Measurements from ENCODE around the gene ATP9A. TPM values are rescaled to one million over a fixed set of nuclear protein-coding genes. Genes with fewer than 3 reads are reported as not detected.

ATP9A gene
- total RNA-seq, 4 donors from 2014 or later = 15.1 to 50.8 (median 30.0) TPM

- TF ChIP-seq POLR2A (IDR thresholded peaks at IDR 0.05) (no peak), CTCF (IDR thresholded peaks at IDR 0.05) (no peak)
- Histone ChIP-seq H3K36me3 (no peaks in the 10 kb centered on the region), H3K27me3 (no peaks in the 10 kb centered on the region), H3K9me3 (no peaks in the 10 kb centered on the region), H3K27ac (peak overlapping the region in 1 of 2 donors; percentile 99), H3K4me1 (peaks cover 6 to 7% of the 10 kb centered on the region in 2 donors), H3K4me3 (no peak overlapping the region)
- DNase-seq = no peak
- intact Hi-C loops (cut with DNase I; ENCODE audit: low total_unique reads) = no loop called here
Observed at GRCh38 chr20:51634877-51635276, 133.3 kb downstream of the ATP9A start.

- no peaks in the 10 kb centered on the region for H3K27me3 ChIP-seq
- no peak for DNase-seq
- peaks cover 6 to 7% of the 10 kb centered on the region in 2 donors for H3K4me1 ChIP-seq
- no peaks in the 10 kb centered on the region for H3K36me3 ChIP-seq
- peak overlapping the region; percentile 81 to 99 for H3K27ac ChIP-seq
- no peak for TF ChIP-seq POLR2A (IDR thresholded peaks at IDR 0.05)
- TF ChIP-seq CTCF (IDR thresholded peaks at IDR 0.05) = no peak
- no peaks in the 10 kb centered on the region for H3K9me3 ChIP-seq
- intact Hi-C loops (cut with DNase I; ENCODE audit: low total_unique reads) = no loop called here
- no peak overlapping the region for H3K4me3 ChIP-seq
Observed at GRCh38 chr20:51634257-51634656, 133.9 kb downstream of the ATP9A start.

- Histone ChIP-seq H3K4me1 (peaks cover 6 to 7% of the 10 kb centered on the region in 2 donors), H3K27me3 (no peaks in the 10 kb centered on the region), H3K27ac (peak overlapping the region; percentile 81 to 99), H3K4me3 (no peak overlapping the region), H3K36me3 (no peaks in the 10 kb centered on the region), H3K9me3 (no peaks in the 10 kb centered on the region)
- TF ChIP-seq CTCF (IDR thresholded peaks at IDR 0.05) = no peak
- TF ChIP-seq POLR2A (IDR thresholded peaks at IDR 0.05) = no peak
- DNase-seq = no peak
- intact Hi-C loops (cut with DNase I; ENCODE audit: low total_unique reads) = no loop called here
Observed at GRCh38 chr20:51633430-51633829, 134.8 kb downstream of the ATP9A start.

GRCh38 chr20:51631953-51632352 lies 136.2 kb downstream of the ATP9A start:
- TF ChIP-seq CTCF (IDR thresholded peaks at IDR 0.05) (no peak), POLR2A (IDR thresholded peaks at IDR 0.05) (no peak)
- Histone ChIP-seq H3K4me1 (peaks cover 6 to 7% of the 10 kb centered on the region in 2 donors), H3K9me3 (no peaks in the 10 kb centered on the region), H3K4me3 (no peak overlapping the region), H3K27ac (peak overlapping the region; percentile 81 to 99), H3K36me3 (no peaks in the 10 kb centered on the region), H3K27me3 (no peaks in the 10 kb centered on the region)
- intact Hi-C loops (cut with DNase I; ENCODE audit: low total_unique reads) = no loop called here
- DNase-seq = no peak

- Histone ChIP-seq H3K4me3 (no peak overlapping the region), H3K27me3 (no peaks in the 10 kb centered on the region), H3K27ac (peak overlapping the region; percentile 81 to 99), H3K36me3 (no peaks in the 10 kb centered on the region), H3K9me3 (no peaks in the 10 kb centered on the region), H3K4me1 (peaks cover 6 to 7% of the 10 kb centered on the region in 2 donors)
- TF ChIP-seq POLR2A (IDR thresholded peaks at IDR 0.05) (peak in 1 of 2 donors; percentile 29), CTCF (IDR thresholded peaks at IDR 0.05) (no peak)
- intact Hi-C loops (cut with DNase I; ENCODE audit: low total_unique reads) = no loop called here
- DNase-seq = peak; percentile 83 to 93
Observed at GRCh38 chr20:51631011-51631950, 136.9 kb downstream of the ATP9A start.
